Measurements from ENCODE around the gene POMT1. TPM values are rescaled to one million over a fixed set of nuclear protein-coding genes. Genes with fewer than 3 reads are reported as not detected.
"Not testable (repeated sequence)": the region's sequence is repeated elsewhere in the genome, so short reads cannot be mapped to it uniquely, and the experiment has no call there.

POMT1 gene, protein sequence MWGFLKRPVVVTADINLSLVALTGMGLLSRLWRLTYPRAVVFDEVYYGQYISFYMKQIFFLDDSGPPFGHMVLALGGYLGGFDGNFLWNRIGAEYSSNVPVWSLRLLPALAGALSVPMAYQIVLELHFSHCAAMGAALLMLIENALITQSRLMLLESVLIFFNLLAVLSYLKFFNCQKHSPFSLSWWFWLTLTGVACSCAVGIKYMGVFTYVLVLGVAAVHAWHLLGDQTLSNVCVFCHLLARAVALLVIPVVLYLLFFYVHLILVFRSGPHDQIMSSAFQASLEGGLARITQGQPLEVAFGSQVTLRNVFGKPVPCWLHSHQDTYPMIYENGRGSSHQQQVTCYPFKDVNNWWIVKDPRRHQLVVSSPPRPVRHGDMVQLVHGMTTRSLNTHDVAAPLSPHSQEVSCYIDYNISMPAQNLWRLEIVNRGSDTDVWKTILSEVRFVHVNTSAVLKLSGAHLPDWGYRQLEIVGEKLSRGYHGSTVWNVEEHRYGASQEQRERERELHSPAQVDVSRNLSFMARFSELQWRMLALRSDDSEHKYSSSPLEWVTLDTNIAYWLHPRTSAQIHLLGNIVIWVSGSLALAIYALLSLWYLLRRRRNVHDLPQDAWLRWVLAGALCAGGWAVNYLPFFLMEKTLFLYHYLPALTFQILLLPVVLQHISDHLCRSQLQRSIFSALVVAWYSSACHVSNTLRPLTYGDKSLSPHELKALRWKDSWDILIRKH
- total RNA-seq (2014; rRNA removed; shearing (Covaris generic)) = 14.5 and 20.1 TPM in 2 replicates
- 51.1 and 67.0 TPM in 2 replicates for polyA plus RNA-seq (2014; cell fraction: nucleus; rRNA removed)

DNA sequence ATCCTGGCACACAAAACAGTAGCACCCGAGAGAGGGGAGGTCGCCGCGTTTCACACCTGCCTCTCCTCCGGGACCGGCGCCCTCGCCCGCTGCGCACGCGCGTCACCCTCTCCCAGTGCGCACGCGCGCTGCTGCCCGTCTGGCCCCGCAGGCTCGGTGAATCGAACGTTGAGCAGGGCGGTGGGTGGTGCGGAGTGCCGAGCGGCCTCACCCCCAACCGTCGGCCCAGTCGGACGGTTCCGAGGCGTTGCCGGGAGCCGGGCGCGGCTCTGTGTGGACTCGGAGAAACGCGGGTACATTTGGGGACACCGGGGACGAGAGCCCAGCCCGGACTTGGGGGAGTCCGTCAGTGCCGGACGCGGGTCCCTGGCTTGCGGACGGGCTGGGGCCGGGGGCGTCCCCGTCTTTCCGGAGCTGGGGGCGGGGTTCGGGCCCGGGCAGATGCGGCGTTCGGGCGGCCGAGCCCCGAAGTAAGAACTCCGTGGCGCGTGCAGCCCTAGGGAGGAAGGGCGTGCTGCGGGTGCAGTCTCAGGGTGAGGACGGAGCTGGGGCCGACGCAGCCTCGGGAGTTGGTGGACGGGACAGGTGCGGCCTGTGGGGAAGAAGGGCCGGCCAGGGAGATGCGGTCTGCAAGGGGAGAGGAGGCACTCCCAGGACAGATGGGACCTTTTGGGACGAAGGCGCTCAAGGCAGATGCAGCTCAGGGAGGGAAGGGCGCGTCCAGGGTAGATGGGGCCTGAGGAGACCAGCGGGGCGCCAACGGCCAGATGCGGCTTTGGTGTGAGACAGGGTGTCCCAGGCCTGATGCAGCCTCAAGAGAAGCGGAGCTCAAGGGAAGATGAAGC is at the start of gene POMT1:
TSS of gene POMT1 (plus strand) at position 138 of the 845 bp plus-strand sequence. CDS start 1,301 bp downstream, outside the sequence.
- peak; percentile 74 for DNase-seq (ENCODE audit: extremely low read depth, low read depth)

DNA sequence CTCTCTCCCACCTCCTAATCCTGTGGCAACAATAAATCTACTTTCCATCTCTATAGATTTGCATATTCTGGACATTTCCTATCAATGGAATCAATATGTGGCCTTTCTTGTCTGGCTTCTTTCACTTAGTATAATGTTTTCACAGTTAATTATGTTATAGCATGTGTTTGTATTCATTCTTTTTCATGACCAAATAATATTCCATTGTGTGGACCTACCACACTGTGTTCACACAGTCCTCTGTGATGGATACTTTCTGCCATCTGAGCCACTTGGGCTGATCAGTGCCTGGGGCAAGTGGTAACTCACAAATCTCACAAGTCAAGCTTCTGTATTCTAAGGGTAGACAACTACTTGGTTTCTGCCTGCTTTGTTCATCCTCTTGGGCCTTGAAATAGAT is 48.7 kb upstream of the POMT1 start:
- DNase-seq (ENCODE audit: extremely low read depth, low read depth) = no peak

DNA sequence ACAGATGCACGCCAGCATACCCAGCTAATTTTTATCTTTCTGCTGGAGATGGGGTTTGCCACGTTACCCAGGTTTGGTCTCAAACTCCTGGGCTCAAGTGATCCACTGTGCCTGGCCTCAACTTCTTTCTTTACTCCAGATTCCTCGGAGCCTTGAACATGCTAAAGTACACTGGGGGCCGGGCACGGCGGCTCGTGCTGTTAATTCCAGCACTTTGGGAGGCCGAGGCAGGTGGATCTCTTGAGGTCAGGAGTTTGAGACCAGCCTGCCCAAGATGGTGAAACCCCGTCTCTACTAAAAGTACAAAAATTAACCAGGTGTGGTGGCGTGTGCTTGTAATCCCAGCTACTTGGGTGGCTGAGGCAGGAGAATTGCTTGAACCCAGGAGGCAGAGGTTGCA is 47.1 kb upstream of the POMT1 start:
- DNase-seq (ENCODE audit: extremely low read depth, low read depth) = not testable (repeated sequence)

DNA sequence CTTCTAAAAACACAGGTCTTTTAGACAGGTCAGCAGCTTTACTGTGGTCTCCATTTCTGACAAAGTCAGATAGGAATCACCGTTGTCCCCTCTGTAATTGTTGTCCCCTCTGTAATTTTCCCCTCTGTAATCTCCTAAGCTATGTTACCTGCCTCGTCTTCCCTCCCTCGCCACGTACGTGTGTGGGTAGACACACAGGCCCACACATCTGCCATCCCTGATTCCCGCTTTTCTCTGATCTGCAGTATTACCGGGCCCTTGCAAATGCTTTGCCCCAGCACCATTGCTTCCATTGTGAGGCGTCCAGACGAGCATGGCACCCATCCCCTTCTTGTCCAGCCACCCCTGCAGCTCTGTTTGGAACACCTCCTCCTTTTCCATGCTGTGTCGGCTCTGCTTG is 45.0 kb upstream of the POMT1 start:
- DNase-seq (ENCODE audit: extremely low read depth, low read depth) = no peak

DNA sequence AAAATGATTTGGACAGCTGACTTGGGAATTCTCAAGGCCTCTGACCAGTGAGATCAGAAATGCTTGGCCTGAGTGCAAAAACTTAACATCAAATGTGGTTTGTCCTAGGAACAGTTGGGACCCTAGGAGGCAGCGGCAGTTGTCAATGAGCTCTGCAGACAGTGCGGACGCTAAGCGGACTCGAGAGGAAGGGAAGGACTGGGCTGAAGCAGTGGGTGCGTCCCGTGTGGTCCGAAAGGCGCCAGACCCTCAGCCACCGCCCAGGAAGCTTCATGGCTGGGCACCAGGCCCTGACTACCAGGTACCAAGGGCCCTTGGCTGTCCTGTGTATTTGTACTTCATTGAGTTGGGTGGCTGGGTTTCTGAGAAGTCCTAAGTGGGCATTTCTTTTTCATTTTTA is 43.7 kb upstream of the POMT1 start:
- no peak for DNase-seq (ENCODE audit: extremely low read depth, low read depth)

DNA sequence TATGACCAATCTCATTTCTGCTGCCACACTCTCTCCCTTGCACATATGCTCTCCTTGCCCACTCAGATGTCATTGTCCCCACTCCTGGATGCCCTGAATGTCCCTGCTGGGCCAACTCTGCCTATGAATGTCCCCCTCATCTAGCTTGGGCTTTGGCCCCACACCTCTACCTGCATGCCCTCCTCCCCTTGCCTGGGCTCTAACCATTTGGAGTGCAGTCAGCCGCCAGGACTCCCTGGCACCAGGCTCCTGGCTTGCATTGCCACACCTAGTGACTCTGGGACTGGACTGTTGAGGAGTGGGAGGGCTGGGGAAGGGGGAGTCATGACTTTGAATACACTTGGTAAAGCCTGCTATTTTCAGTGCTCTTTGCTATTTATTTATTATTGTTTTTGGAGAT is 41.6 kb upstream of the POMT1 start:
- no peak for DNase-seq (ENCODE audit: extremely low read depth, low read depth)

DNA sequence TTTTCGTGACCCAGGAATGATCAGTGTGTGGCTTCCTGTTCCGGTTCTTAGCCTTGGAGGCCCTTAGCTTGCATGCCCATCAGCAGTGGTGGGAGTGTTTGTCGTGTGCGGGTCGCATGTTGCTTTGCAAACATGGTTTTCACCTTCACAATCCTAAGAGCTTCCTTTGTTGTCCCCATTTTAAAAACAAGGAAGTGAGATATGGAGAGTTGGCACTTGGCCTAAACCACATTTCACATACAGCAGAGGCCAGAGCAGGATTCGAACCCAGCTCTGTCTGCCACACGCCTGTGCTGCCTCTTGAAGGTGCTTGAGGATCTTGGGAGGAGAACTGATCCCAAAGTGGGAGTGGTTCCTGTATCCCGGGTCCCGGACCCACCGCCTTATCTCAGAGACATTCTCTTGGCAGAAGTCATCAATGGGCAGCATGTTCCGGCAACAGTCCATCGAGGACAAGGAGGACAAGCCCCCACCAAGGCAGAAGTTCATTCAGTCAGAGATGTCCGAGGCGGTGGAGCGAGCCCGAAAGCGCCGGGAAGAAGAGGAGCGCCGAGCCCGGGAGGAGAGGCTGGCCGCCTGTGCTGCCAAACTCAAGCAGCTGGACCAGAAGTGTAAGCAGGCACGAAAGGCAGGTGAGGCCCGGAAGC is 38.2 kb upstream of the POMT1 start:
- DNase-seq (ENCODE audit: extremely low read depth, low read depth) = no peak

DNA sequence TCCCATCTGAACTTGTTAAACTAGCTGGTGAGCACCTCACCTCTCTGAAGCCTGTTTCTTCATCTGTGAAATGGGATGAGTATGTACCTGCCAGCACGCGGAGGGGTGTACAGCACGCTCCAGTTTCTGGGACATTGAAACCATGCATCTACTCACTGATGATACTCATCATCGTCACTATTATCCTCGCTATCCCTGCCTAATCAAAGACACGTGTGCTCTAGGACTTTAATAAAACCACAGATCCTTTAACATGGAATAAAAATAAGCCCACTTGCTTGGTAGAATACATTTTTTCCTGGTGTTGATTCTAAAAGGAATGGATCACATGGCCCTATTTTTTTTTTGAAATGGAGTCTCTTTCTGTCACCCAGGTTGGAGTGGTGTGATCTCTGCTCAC is 37.3 kb upstream of the POMT1 start:
- DNase-seq (ENCODE audit: extremely low read depth, low read depth) = no peak

DNA sequence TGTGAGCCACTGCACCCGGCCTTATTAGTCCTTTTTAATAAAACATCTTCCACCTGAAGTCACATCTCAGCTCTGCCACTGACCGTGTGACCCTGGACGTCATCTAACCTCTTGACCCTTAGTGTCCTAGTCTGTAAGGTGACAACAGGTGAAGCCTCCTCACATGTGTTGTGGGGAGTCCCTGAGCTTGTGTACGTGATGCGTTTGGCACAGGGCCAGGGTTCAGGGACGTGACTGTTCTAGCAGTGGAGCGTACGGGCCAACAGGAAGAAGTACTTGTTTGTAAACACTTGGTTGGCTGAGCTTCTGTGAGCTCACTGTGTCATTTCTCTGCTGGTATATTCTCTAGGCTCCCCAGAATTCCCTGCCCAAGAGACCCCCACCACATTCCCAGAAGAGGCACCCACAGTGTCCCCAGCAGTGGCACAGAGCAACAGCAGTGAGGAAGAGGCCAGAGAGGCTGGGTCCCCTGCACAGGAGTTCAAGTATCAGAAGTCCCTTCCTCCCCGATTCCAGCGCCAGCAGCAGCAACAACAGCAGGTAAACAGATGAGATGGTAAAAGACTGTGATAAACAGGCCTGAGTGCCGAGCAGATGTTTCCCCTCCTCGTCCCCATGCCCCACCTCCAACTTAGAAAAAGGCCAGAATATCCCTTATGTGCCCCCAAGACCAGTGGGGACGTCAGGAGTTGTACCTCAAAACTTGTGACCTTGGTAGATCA is 35.3 kb upstream of the POMT1 start:
- DNase-seq (ENCODE audit: extremely low read depth, low read depth) = no peak

DNA sequence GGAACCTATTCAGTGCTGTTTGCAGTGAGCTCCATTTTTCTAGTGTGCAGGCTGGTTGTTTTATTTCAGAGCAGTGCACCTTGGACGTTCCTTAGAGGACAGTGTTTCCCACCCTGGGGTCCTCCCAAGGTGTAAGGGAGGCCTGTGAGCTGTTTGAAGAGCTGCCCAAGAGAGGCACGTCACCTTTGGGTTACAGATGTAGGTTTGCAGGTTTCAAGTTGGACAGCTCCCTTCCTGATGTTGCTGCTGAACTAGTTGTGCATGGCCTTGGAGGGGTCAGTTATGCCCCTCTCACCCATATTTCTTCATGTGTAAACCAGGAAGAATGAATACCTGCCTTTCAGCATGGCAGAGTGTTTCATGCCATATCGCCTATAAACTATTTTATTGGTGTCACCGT is 34.7 kb upstream of the POMT1 start:
- no peak for DNase-seq (ENCODE audit: extremely low read depth, low read depth)

DNA sequence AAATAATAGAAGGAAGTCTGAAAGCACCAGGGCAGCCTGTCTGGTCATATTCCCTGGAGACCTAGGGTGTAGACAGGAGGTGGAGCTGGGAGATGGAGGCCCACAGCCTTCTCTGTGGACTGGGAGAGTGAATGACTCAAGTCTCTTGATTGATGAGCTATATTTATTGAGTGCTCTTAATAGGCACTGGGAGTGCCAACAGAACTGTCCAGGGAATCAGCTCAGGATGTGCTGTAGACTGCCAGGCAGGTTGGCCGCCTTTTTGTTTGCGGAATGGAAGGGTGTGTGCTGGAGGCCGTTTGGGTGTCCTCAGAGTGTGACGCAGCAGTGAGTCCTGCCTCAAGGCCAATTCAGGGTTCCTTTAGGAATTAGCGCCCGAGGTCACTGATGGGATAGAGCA is 33.4 kb upstream of the POMT1 start:
- DNase-seq (ENCODE audit: extremely low read depth, low read depth) = no peak

DNA sequence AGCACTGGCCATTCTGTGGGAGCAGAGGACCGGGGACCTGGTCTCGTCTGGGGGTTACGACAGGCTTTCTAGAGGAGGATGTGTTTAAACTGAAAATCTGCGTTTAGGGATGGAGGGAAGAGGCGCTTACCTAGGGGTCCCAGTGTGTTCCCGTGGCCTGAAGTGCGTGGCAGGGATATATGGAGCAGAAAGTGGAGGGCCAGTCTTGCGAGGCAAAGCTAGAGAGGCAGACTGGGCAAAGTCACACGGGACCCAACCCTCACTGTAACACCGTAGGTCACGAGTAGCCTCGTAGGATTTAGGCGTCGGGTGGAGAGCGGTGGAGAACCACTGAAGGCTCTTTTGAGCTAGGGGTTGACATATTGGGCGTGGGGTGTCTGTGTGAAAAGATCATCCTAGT is 32.8 kb upstream of the POMT1 start:
- no peak for DNase-seq (ENCODE audit: extremely low read depth, low read depth)

DNA sequence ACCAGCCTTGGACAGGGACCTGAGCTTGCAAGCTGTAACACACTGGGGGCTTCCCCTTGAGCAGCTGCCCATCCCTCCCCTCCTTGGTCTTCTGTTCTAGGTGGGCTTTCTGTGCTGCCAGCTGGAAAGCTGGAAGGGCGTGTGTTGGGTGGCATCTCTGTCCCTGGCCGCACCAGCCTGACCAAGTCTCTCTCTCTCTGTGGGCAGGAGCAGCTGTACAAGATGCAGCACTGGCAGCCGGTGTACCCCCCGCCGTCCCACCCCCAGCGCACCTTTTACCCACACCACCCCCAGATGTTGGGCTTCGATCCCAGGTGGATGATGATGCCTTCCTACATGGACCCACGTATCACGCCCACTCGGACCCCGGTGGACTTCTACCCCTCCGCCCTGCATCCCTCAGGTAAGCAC is 32.1 kb upstream of the POMT1 start:
- DNase-seq (ENCODE audit: extremely low read depth, low read depth) = no peak

DNA sequence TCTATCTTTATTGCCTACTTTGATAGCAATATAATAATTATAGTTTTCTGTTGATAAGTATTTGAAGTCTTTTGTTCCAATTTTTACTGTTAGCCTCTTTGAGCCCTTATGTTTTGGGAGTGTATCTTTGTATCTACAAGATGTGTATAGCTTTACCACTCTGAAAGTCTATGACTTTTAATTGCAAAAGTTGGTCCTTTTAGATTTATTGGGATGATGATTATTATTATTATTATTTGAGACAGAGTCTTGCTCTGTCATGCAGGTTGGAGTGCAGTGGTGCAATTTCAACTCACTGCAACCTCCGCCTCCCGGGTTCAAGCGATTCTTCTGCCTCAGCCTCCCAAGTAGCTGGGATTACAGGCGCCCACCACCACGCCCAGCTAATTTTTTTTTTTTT is 30.6 kb upstream of the POMT1 start:
- not testable (repeated sequence) for DNase-seq (ENCODE audit: extremely low read depth, low read depth)

DNA sequence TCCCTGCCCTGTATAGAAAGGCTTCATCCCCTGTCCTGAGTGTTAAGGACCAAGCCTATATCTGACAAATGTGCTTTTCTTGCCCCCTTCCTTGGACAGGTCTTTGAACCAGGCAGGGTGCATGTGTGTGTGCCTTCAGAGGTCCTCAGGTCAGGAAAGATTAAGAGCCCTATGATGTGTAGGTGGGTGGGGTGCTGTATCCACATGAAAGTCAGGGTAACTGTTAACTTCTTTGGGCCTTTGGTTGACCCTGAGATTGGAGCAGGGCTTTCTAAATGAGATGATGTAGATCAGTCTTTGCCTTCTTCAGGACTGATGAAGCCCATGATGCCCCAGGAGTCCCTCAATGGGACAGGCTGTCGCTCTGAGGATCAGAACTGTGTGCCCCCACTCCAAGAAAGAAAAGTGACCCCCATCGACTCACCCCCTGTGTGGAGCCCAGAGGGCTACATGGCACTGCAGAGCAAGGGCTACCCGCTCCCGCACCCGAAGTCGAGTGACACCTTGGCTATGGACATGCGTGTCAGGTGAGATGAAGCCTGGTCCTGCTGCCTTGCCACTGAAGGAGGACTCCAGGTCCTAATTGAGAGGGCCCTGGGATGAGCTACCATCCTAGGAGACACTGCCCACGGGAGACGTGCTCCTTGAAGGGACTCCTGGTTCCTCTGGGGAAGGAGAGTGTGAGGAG is 29.4 kb upstream of the POMT1 start:
- no peak for DNase-seq (ENCODE audit: extremely low read depth, low read depth)

DNA sequence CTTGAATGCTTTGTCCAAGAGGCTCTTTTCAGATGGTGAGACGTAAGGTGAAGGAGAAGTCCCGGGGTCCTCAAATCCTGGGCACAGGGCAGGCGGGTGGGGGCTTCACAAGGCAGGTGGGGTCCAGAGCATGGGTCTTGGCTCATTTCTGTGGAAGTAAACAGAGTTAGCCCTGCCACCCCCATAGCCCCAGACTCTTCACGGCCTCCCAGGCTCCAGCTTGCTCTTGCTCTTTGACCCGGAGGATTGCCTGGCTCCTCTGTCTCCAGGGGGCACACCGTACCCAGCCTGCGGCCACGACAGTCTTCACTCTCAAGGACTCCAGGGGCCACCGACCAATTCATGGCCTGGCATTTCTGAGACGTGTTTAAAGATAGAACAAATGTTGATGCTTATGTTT is 28.8 kb upstream of the POMT1 start:
- DNase-seq (ENCODE audit: extremely low read depth, low read depth) = no peak

DNA sequence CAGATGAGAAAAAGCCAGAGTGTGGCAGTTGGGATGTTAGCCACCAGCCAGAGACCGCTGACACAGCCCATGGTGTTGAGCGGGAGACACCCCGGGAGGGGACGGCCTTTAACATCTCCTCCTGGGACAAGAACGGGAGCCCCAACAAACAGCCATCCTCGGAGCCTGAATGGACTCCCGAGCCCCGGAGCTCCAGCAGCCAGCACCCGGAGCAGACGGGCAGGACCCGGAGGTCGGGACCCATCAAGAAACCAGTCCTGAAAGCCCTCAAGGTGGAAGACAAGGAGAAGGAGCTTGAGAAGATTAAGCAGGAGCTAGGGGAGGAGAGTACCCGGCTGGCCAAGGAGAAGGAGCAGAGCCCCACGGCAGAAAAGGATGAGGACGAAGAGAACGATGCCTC is 28.0 kb upstream of the POMT1 start:
- no peak for DNase-seq (ENCODE audit: extremely low read depth, low read depth)

DNA sequence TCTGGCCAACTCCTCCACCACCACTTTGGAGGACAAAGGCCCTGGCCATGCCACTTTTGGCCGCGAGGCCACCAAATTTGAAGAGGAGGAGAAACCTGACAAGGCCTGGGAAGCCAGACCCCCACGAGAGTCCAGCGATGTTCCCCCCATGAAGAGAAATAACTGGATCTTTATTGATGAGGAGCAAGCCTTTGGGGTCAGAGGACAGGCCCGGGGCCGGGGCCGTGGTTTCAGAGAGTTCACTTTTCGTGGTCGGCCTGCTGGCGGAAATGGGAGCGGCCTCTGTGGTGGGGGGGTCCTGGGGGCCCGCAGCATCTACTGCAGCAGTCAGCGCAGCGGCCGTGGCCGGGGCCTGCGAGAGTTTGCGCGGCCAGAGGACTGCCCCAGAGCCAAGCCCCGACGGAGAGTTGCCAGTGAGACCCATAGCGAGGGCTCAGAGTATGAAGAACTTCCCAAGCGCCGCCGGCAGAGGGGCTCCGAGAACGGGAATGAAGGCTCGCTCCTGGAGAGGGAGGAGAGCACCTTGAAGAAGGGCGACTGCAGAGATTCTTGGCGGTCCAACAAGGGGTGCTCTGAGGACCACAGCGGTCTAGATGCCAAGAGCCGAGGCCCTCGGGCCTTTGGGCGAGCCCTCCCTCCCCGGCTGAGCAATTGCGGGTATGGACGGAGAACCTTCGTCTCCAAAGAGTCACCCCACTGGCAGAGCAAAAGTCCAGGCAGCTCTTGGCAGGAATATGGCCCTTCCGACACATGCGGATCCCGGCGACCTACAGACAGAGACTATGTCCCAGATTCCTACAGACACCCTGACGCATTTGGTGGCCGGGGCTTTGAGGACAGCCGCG is 27.4 kb upstream of the POMT1 start:
- DNase-seq (ENCODE audit: extremely low read depth, low read depth) = no peak
